LNCAP (cell line): Measurements from ENCODE around the gene KNOP1.

Experiments
- TF ChIP-seq, protein P1 (sequence below): fragments of 450-650 bp; IDR thresholded peaks from 2 replicates; pipeline ENCODE4 v1.5.1; 2017; ENCODE audit warnings: mild to moderate bottlenecking

Gene KNOP1

DNA sequence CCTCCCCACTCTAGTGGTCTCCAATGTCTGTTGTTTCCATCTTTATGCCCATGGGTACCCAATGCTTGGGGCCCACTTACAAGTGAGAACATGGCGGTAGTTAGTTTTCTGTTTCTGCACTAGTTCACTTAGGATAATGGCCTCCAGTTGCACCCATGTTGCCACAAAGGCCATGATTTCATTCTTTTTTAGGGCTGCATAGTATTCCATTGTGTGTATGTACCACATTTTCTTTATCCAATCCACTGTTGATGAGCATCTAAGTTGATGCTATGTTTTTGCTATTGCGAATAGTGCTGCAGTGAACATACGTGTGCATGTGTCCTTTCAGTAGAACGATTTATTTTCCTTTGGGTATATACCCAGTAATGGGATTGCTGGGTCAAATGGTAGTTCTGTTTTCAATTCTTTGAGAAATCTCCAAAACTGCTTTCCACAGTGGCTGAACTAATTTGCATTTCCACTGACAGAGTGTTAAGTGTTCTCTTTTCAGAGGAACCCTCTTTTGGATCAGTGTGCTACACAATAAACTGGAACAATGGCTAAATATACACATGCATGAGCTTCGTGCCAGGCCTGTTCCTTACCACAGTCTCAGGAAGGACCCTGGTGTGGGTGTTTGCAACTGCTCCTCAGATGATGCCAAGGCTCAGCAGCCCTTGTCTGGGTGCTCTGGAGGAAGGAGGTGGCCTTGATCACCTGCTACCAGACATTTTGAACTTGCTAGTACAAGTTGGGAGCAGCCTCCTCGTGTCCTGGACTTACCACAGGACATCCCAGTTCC is 34.4 kb downstream of the KNOP1 start:
- TF ChIP-seq, protein P1, sequence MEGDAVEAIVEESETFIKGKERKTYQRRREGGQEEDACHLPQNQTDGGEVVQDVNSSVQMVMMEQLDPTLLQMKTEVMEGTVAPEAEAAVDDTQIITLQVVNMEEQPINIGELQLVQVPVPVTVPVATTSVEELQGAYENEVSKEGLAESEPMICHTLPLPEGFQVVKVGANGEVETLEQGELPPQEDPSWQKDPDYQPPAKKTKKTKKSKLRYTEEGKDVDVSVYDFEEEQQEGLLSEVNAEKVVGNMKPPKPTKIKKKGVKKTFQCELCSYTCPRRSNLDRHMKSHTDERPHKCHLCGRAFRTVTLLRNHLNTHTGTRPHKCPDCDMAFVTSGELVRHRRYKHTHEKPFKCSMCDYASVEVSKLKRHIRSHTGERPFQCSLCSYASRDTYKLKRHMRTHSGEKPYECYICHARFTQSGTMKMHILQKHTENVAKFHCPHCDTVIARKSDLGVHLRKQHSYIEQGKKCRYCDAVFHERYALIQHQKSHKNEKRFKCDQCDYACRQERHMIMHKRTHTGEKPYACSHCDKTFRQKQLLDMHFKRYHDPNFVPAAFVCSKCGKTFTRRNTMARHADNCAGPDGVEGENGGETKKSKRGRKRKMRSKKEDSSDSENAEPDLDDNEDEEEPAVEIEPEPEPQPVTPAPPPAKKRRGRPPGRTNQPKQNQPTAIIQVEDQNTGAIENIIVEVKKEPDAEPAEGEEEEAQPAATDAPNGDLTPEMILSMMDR, result no peak

DNA sequence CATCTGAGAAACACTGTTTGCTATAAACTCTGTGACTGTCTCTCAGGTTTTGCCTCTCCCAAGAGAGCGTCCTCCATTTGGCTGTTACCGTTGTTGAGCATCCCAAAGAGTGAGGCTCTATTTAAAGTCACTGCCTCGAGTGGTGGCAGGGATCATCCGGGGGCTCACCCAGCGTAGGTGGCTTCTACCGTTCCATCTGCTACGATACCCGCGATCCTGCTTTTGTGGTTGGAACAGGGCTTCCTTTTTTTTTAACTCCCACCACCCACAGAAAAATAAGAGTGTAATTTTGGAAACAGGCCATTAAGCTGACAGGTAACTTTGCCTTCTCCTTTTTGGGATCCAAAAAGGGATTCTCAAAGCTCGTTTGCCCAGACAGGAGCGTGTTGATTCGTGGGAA is 36.4 kb downstream of the KNOP1 start:
- TF ChIP-seq, protein P1, result no peak

DNA sequence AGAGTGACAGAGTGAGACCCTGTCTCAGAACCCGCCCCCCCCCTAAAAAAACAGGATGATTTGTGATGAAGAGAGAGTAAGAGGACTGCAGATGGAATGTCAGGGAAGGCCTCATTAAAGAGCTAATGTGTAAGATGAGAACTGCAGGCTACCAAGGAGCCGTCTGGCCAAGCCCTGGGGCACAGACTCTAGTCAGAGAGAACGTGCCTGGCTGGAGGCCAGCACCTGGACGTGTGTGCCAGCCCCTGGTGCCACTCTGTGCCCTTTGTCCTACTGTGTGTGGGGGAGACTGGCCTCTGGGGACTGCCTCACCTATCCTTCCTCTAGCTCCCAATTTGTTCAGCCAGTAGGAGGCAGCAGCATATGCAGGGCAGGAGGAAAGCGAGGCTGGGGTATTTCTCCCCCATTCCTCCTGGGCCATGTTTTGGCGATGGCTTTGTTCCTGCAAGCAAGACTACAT is 37.1 kb downstream of the KNOP1 start:
- TF ChIP-seq, protein P1, result peak; percentile 28; the same call in 1 of the 2 replicates

DNA sequence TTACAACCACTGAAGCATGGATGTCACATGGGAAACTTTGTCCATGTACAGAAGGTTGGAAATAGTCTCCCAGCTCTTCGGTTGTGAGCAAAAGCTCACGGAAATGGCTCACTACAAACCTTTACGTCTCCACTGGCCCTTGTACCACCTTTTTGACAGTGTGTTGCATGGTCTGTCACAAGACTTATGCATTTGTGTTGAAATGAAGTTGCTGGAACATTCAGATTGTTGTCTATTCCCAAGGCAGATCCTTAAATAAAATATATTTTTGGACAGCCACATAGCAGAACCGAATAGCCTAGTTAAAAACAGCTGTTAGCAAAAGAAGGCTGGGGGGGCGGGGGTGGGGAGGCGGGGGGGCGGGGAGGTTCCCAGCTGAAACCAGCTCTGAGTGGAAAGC is 39.2 kb downstream of the KNOP1 start:
- TF ChIP-seq, protein P1, result no peak

DNA sequence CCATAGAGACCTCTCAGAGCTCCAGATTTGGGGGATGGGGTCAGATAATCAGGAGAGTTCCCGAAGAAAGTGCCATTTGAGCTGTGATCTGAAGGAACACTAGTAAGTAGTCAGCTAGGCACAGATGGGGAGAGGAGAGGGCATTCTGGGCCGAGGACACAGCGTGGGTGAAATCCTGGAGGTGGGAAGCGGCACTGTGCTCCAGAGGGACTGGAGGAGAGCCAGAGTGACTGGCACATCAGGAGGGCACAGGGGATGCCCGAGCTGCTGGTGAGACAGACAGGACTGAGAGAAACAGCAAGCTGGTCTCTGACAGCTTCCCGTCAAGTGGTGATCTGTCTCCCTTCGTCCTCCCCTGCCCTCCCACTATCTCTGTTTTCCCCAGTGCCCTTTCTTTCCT is 40.6 kb downstream of the KNOP1 start:
- TF ChIP-seq, protein P1, result no peak

DNA sequence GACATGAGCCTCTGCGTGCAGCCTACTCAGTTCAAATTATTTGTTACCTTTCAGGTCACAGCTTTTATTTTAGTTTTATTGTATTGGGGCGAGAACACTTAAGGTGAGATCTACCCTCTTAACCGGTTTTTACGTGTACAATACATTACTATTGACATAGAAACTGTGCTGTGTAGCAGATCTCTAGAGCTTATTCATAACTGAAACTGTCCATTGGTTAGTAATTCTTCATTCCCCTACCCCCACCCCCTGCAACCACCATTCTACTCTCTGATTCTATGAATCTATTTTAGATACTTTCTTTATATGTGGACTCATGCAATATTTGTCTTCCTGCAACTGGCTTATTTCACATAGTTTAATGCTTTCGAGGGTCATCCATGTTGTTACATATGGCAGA is 43.5 kb downstream of the KNOP1 start:
- TF ChIP-seq, protein P1, result no peak

DNA sequence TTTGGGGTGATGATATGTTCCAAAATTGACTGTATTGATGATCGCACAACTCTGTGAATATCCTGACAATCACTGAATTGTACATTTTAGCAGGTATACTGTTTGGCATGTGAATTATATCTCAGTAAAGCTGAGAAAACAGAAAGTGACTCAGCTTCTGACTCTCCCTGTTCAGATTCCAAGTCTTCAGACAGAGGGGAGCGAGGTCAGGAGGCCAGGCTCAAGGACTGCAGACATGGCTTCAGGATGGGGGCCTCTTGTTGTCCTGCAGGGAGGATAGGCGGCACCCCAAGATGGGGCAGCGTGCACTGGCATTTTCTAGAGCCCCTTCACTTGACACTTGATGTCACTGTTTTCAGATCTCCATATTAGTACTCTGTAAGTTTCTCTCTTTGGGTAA is 45.6 kb downstream of the KNOP1 start:
- TF ChIP-seq, protein P1, result no peak
